HepG2 (cell line): Measurements from ENCODE around the gene ZNF783. TPM values are rescaled to one million over a fixed set of nuclear protein-coding genes. Genes with fewer than 3 reads are reported as not detected.

Source experiments
- ARID3A ChIP-seq: IDR thresholded peaks from 2 replicates; pipeline ENCODE4 v1.6.1; 2012; ENCODE audit warnings: low read depth, low read length, improper control_type of control experiment
- ATF3 ChIP-seq: sonication (generic); formaldehyde crosslinking; IDR thresholded peaks from 2 replicates; pipeline ENCODE4 v1.4.0; 2020; ENCODE audit warnings: missing genetic modification reagents
- ATF5 ChIP-seq: sonication (generic); formaldehyde crosslinking; IDR thresholded peaks from 2 replicates; pipeline ENCODE4 v1.4.0; 2020; ENCODE audit warnings: mild to moderate bottlenecking, low read depth, missing genetic modification reagents
- ISL2 ChIP-seq: sonication (generic); formaldehyde crosslinking; IDR thresholded peaks from 2 replicates; pipeline ENCODE4 v1.5.0; 2020; ENCODE audit warnings: missing genetic modification reagents
- REL ChIP-seq: sonication (generic); formaldehyde crosslinking; conservative IDR thresholded peaks from 2 replicates; pipeline ENCODE4 v1.8.0; 2022; ENCODE audit warnings: mild to moderate bottlenecking, missing genetic modification reagents, moderate library complexity
- SYNCRIP ChIP-seq: fragments of 200-400 bp; formaldehyde crosslinking; IDR thresholded peaks from 2 replicates; pipeline ENCODE4 v1.6.1; 2018; ENCODE audit warnings: mild to moderate bottlenecking, low read depth, low read length; ENCODE audit not compliant: insufficient read depth
- UBTF ChIP-seq: sonication (generic); formaldehyde crosslinking; IDR thresholded peaks from 2 replicates; pipeline ENCODE4 v1.4.0; 2020; ENCODE audit warnings: mild to moderate bottlenecking, missing genetic modification reagents
- ZBTB14 ChIP-seq: sonication (generic); formaldehyde crosslinking; IDR thresholded peaks from 2 replicates; pipeline ENCODE4 v1.4.0; 2020; ENCODE audit warnings: missing genetic modification reagents
- ZBTB40 ChIP-seq, 2 experiments: fragments of 450-650 bp in 1 of 2; sonication (generic) in 1 of 2; formaldehyde crosslinking in 1 of 2; IDR thresholded peaks; 2 replicates each; pipeline versions ENCODE4 v1.6.1 to v1.8.0; 2016 to 2022; ENCODE audit warnings: antibody characterized with exemption in 1 of 2, mild to moderate bottlenecking in 1 of 2, missing genetic modification reagents in 1 of 2
- ZFP82 ChIP-seq: sonication (generic); formaldehyde crosslinking; IDR thresholded peaks from 2 replicates; pipeline ENCODE4 v1.5.1; 2020; ENCODE audit warnings: mild to moderate bottlenecking, missing genetic modification reagents, borderline replicate concordance
- ZNF136 ChIP-seq: sonication (generic); formaldehyde crosslinking; IDR thresholded peaks from 2 replicates; pipeline ENCODE4 v1.8.1; 2022; ENCODE audit warnings: low read depth, mild to moderate bottlenecking, moderate library complexity, missing genetic modification reagents
- polyA plus RNA-seq, 8 experiments: library from polyadenylated mRNA; depleted of rRNA in 3 of 8; stranded (reverse) in 7 of 8; unstranded in 1 of 8; fragments of >200 nt; fragmentation: Illumina TruSeq in 4 of 8; extraction: Trizol in 4 of 8; gene quantifications; 2 replicates each; pipeline versions ENCODE4 v1.2.1 to v1.2.3, GENCODE V29; 2011 to 2016; ENCODE audit warnings: low read depth in 4 of 8, missing spikeins in 1 of 8, mixed read lengths in 1 of 8; ENCODE audit not compliant: insufficient read depth in 1 of 8
- total RNA-seq, 5 experiments: library from RNA; depleted of rRNA; stranded (reverse); fragments of >200 nt; fragmentation: Illumina TruSeq; extraction: Trizol; gene quantifications; 2 replicates each; pipeline ENCODE4 v1.2.3, GENCODE V29; 2016; ENCODE audit warnings: low read depth in 1 of 5

The ZNF783 gene
- total and polyA plus RNA-seq, 2 of the 13 experiments (the other 11 are each of a cell fraction or from before 2014, with no cell fraction given) = 4.1 to 5.2 TPM

GRCh38 chr7:149261829-149262617, at the start of gene ZNF783 (continued):
- 0 out of 2 replicates have a peak, but pooled peaks have one; percentile 48 for TF ChIP-seq ZBTB14 (CRISPR knock-in tag)
- no peak for TF ChIP-seq ARID3A
- 0 out of 2 replicates have a peak, but pooled peaks have one; percentile 8 for TF ChIP-seq ATF3 (CRISPR knock-in tag)
- no peak for TF ChIP-seq ZBTB40 (IDR thresholded peaks at IDR 0.05)
- peak; percentile 70 for TF ChIP-seq ZBTB40 (CRISPR knock-in tag; IDR thresholded peaks at IDR 0.05)
- TF ChIP-seq REL (CRISPR knock-in tag) = no peak
- no peak for TF ChIP-seq ZNF136
- no peak for TF ChIP-seq SYNCRIP
- peak; percentile 57; the same call in 1 of the 2 replicates for TF ChIP-seq ZFP82 (CRISPR knock-in tag)
- peak; percentile 93 for TF ChIP-seq ATF5 (CRISPR knock-in tag)
- TF ChIP-seq UBTF (CRISPR knock-in tag) = peak; percentile 77; the same call in 1 of the 2 replicates
- no peak for TF ChIP-seq ISL2 (CRISPR knock-in tag)
